Upper lobe of left lung (tissue), 6 donors: ENCODE measurements around the gene MARCKS. TPM values are rescaled to one million over a fixed set of nuclear protein-coding genes. Genes with fewer than 3 reads are reported as not detected.

Experiments used
- ATAC-seq, 2 donors: fragments of 200-7000 bp; cut with Tn5 transposase; one replicate each; pipeline ENCODE4 v1.9.1; 2022; ENCODE audit warnings: mild to moderate bottlenecking in 2 of 2, moderate library complexity in 2 of 2; ENCODE audit not compliant: low FRiP score in 2 of 2
- DNase-seq, 2 donors: peaks; one replicate each; pipeline ENCODE4 v3.0.0-alpha.2; 2019 to 2020
- H3K27ac ChIP-seq, 4 donors: fragments of 200-600 bp; sonication (generic); one replicate each; pipeline ENCODE4 v1.5.1; 2016 to 2019
- H3K27me3 ChIP-seq, 4 donors: fragments of 200-600 bp; sonication (generic); one replicate each; pipeline ENCODE4 v1.5.1; 2017 to 2019
- H3K36me3 ChIP-seq, 4 donors: fragments of 200-600 bp; sonication (generic); one replicate each; pipeline ENCODE4 v1.5.1; 2016 to 2019
- H3K4me1 ChIP-seq, 4 donors: fragments of 200-600 bp; sonication (generic); one replicate each; pipeline ENCODE4 v1.5.1; 2018 to 2019
- H3K4me3 ChIP-seq, 4 donors: fragments of 200-600 bp; sonication (generic); one replicate each; pipeline ENCODE4 v1.5.1; 2017 to 2019; ENCODE audit warnings: mild to moderate bottlenecking in 2 of 4, moderate library complexity in 1 of 4
- H3K9me3 ChIP-seq, 4 donors: fragments of 200-600 bp; sonication (generic); one replicate each; pipeline ENCODE4 v1.5.1; 2018 to 2019
- EP300 ChIP-seq, 4 donors: sonication (generic); formaldehyde crosslinking; IDR thresholded peaks; one replicate each; pipeline ENCODE4 v1.5.1; 2017; ENCODE audit warnings: antibody characterized with exemption in 4 of 4, control low read depth in 2 of 4
- POLR2A ChIP-seq, 4 donors: fragments of 450-650 bp; IDR thresholded peaks; one replicate each; pipeline ENCODE4 v1.5.1; 2016 to 2017; ENCODE audit warnings: antibody characterized with exemption in 4 of 4, mild to moderate bottlenecking in 2 of 4
- POLR2AphosphoS5 ChIP-seq, 2 donors: sonication (generic); formaldehyde crosslinking; IDR thresholded peaks; one replicate each; pipeline ENCODE4 v1.5.1; 2017; ENCODE audit warnings: antibody characterized with exemption in 2 of 2
- WGBS, 2 donors: methylation state at CpG; one replicate each; pipeline ENCODE4 v1.1.5; 2017 to 2018; 5-methylcytosine and 5-hydroxymethylcytosine counted together
- total RNA-seq, 6 donors: library from RNA; depleted of rRNA in 4 of 6; stranded (reverse); fragments of >200 nt in 4 of 6; gene quantifications; one replicate each; pipeline versions ENCODE4 v1.1.0 to v1.2.1, GENCODE V29; 2016 to 2021
- TF ChIP-seq, protein P1 (sequence below), 6 experiments: fragments of 450-650 bp in 4 of 6; fragments of 200-600 bp in 2 of 6; sonication (generic) in 2 of 6; IDR thresholded peaks; one replicate each; pipeline ENCODE4 v1.5.1; 2016 to 2019; ENCODE audit warnings: antibody characterized with exemption in 6 of 6
- donor health status: DM: no; HTN: no; CAD: no; lungs with moderate emphysema.
- donor health status: DM: no; HTN: yes; CAD: no; lungs with severe emphysema.

The MARCKS gene
- total RNA-seq, 6 donors from 2014 or later = 26.3 to 85.8 (median 42.2) TPM

DNA sequence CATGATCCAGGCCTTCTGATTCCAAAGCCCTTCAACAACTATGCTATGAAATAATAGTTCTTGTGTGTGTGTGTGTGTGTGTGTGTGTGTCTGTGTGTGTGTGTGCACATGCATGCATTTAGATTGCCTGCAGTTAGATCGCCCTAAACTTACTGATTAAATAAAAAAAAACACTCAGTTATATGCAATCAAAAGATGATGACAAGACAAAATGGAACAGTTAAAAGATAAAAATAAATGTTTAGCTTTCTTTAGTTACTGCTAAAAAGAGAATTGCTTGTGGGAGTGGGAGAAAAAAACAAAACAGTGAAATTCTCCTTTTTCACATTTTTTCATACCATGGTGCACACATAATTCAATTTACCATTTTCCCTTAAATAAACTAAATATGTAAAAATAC lies 29.4 kb downstream of the MARCKS start:
- no peaks in the 10 kb centered on the region for H3K36me3 ChIP-seq
- no peaks in the 10 kb centered on the region for H3K27me3 ChIP-seq
- no peak for ATAC-seq
- no peaks in the 10 kb centered on the region for H3K9me3 ChIP-seq
- H3K4me3 ChIP-seq = no peak overlapping the region
- H3K4me1 ChIP-seq = peaks cover 0 to 7% (median 2%) of the 10 kb centered on the region in 4 donors
- WGBS, 2 donors = 89 to 95% methylated on average over 1 of the region's 1 CpG
- no peak for DNase-seq
- TF ChIP-seq EP300 (IDR thresholded peaks at IDR 0.05) (no peak), POLR2AphosphoS5 (IDR thresholded peaks at IDR 0.05) (no peak), POLR2A (IDR thresholded peaks at IDR 0.05) (no peak)
- TF ChIP-seq, protein P1, sequence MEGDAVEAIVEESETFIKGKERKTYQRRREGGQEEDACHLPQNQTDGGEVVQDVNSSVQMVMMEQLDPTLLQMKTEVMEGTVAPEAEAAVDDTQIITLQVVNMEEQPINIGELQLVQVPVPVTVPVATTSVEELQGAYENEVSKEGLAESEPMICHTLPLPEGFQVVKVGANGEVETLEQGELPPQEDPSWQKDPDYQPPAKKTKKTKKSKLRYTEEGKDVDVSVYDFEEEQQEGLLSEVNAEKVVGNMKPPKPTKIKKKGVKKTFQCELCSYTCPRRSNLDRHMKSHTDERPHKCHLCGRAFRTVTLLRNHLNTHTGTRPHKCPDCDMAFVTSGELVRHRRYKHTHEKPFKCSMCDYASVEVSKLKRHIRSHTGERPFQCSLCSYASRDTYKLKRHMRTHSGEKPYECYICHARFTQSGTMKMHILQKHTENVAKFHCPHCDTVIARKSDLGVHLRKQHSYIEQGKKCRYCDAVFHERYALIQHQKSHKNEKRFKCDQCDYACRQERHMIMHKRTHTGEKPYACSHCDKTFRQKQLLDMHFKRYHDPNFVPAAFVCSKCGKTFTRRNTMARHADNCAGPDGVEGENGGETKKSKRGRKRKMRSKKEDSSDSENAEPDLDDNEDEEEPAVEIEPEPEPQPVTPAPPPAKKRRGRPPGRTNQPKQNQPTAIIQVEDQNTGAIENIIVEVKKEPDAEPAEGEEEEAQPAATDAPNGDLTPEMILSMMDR (IDR thresholded peaks at IDR 0.05) = no peak
- no peak overlapping the region for H3K27ac ChIP-seq

DNA sequence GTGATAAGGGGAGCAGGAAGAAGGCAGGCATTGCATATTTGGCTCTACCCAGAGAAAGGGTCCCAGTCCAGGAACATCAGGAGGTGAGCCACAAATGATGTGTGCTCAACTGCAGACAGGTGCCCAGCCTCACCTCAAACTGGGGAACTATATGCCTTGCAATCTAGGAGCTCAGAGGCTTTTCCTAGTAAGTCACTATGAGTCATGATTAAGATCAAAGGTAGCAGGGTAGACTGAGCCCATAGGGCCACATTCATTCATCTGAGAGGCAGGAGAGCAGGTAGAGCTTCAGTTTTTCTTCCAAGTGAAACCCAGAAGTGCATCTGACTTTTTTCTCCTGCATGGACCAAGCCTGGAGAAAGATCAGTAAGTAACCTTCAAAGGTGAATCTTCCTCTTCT lies 31.3 kb downstream of the MARCKS start:
- no peak overlapping the region for H3K4me3 ChIP-seq
- TF ChIP-seq POLR2A (IDR thresholded peaks at IDR 0.05) (no peak), POLR2AphosphoS5 (IDR thresholded peaks at IDR 0.05) (no peak), EP300 (IDR thresholded peaks at IDR 0.05) (no peak)
- TF ChIP-seq, protein P1 (IDR thresholded peaks at IDR 0.05) = no peak
- ATAC-seq (no peak), DNase-seq (no peak)
- H3K27ac ChIP-seq = no peak overlapping the region
- H3K36me3 ChIP-seq = no peaks in the 10 kb centered on the region
- H3K4me1 ChIP-seq = no peaks in the 10 kb centered on the region
- H3K9me3 ChIP-seq = no peaks in the 10 kb centered on the region
- no peaks in the 10 kb centered on the region for H3K27me3 ChIP-seq

DNA sequence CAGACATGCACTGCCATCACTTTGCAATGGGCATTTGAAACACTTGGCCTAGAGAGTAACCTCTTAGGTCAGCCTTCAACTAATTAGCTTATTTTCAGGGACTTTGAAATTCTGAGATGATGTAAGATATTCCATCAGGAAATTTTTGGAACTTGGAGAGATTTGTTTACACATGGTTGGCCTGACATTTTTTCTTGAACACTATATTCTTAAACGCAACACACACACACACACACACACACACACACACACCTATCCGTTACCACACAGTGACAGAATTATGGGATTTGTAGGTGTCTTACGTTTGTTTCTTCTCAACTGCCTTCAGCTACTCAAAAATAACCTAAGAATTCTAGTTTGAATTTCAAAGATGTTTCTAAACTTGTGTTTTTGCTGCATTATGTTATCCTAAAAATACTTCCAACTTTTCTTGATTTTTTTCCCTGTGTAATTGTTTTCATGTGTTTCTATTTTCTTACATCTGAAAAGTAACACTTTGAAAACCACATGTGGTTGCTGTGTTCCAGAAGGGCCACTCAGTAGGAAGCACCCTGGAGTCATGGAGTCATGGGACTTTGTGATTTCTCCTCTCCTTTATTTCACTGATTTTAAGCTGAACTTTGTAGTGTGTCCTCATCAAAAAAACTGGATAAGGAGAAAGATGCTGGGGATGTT lies 31.9 kb downstream of the MARCKS start:
- H3K27ac ChIP-seq = no peak overlapping the region
- DNase-seq = no peak
- no peak overlapping the region for H3K4me3 ChIP-seq
- no peak for ATAC-seq
- WGBS, 2 donors = 72 to 83% methylated on average over 3 of the region's 3 CpGs
- H3K27me3 ChIP-seq = no peaks in the 10 kb centered on the region
- H3K9me3 ChIP-seq = no peaks in the 10 kb centered on the region
- H3K36me3 ChIP-seq = no peaks in the 10 kb centered on the region
- no peak for TF ChIP-seq EP300 (IDR thresholded peaks at IDR 0.05)
- TF ChIP-seq, protein P1 (IDR thresholded peaks at IDR 0.05) = no peak
- TF ChIP-seq POLR2A (IDR thresholded peaks at IDR 0.05) = no peak
- H3K4me1 ChIP-seq = no peaks in the 10 kb centered on the region

DNA sequence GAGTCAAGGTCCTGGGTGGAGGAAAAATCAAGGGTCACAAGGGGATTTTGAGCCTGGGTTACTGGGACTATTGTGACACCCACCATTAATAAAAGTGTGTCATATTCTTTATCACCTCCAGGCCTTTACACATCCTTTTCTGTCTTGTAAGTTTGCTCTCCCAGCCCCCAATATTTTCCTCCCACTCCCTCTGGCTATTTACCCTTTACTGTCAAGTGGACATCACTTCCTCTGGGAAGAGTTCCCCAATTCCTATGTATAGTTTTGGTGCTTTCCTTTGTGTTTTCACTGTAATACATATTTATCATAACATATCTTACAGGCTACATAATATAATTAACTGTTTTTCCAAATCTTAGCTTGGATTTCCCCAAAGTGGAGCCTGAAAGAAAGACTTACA lies 36.3 kb downstream of the MARCKS start:
- DNase-seq (no peak), ATAC-seq (no peak)
- no peaks in the 10 kb centered on the region for H3K27me3 ChIP-seq
- H3K4me1 ChIP-seq = no peaks in the 10 kb centered on the region
- H3K27ac ChIP-seq = no peak overlapping the region
- no peaks in the 10 kb centered on the region for H3K36me3 ChIP-seq
- H3K9me3 ChIP-seq = no peaks in the 10 kb centered on the region
- no peak for TF ChIP-seq POLR2AphosphoS5 (IDR thresholded peaks at IDR 0.05)
- TF ChIP-seq, protein P1 (IDR thresholded peaks at IDR 0.05) = no peak
- no peak for TF ChIP-seq POLR2A (IDR thresholded peaks at IDR 0.05)
- TF ChIP-seq EP300 (IDR thresholded peaks at IDR 0.05) = no peak
- no peak overlapping the region for H3K4me3 ChIP-seq

DNA sequence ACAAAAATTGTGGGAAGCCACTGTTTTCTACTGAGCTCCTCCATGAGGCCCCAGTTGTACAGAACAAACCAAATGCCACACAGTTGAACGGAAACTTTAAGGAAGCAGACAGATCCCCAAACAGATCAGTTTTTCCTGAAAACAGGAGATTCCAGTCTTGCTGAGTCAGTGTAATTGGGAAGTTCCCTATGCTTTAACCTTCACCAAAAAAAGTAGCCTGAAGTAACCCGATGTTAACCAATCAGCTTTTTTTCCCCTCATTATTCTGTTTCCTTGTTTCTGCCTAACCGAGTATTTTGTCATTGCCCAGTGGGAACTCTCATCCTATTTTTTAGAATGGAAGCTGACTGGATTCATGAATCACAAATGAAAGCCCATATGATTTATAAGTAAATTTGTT lies 36.7 kb downstream of the MARCKS start:
- no peaks in the 10 kb centered on the region for H3K27me3 ChIP-seq
- H3K9me3 ChIP-seq = no peaks in the 10 kb centered on the region
- DNase-seq (no peak), ATAC-seq (no peak)
- no peak overlapping the region for H3K27ac ChIP-seq
- H3K36me3 ChIP-seq = no peaks in the 10 kb centered on the region
- no peak overlapping the region for H3K4me3 ChIP-seq
- no peak for TF ChIP-seq EP300 (IDR thresholded peaks at IDR 0.05)
- 78 to 83% methylated on average over 3 of the region's 3 CpGs for WGBS, 2 donors
- H3K4me1 ChIP-seq = no peaks in the 10 kb centered on the region
